Measurements from ENCODE around the gene ANKRA2.

DNA sequence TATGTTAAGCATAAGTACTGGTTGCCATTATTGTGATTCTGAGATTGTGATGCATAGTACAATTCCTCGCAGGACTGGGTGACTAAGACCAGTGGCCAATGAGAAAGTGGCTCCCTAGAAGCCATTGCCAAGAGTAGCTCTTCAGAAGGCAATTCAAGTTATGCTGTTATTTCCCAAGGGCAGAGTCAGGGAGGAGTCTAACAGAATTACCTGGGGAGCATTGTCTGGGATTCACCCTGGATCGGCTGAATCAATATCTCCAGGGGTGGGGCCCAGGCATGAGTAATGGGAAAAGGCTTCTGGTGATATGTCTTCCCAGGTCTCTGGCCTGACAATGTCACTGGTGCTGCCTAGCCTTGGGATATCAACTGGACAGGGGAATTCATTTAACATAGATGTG, 49.6 kb upstream of the ANKRA2 start:
- TF ChIP-seq EZH2phosphoT487 (IDR thresholded peaks at IDR 0.05; ENCODE audit: borderline replicate concordance) = no peak
- TF ChIP-seq, protein P1, sequence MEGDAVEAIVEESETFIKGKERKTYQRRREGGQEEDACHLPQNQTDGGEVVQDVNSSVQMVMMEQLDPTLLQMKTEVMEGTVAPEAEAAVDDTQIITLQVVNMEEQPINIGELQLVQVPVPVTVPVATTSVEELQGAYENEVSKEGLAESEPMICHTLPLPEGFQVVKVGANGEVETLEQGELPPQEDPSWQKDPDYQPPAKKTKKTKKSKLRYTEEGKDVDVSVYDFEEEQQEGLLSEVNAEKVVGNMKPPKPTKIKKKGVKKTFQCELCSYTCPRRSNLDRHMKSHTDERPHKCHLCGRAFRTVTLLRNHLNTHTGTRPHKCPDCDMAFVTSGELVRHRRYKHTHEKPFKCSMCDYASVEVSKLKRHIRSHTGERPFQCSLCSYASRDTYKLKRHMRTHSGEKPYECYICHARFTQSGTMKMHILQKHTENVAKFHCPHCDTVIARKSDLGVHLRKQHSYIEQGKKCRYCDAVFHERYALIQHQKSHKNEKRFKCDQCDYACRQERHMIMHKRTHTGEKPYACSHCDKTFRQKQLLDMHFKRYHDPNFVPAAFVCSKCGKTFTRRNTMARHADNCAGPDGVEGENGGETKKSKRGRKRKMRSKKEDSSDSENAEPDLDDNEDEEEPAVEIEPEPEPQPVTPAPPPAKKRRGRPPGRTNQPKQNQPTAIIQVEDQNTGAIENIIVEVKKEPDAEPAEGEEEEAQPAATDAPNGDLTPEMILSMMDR (conservative IDR thresholded peaks at IDR 0.05; ENCODE audit: low read length) = no peak

Measured in Loucy (cell line).